HepG2 (cell line): Measurements from ENCODE around the gene NCMAP. TPM values are rescaled to one million over a fixed set of nuclear protein-coding genes. Genes with fewer than 3 reads are reported as not detected.
A peak's percentile ranks its signal among the peaks of the same experiment; 100 is the strongest.

Experiments used
- ATAC-seq: fragments of 200-7000 bp; cut with Tn5 transposase; 3 replicates; pipeline ENCODE4 v1.9.1; 2020; ENCODE audit warnings: mild to moderate bottlenecking, moderate library complexity
- BruUV-seq: library from RNA; stranded (reverse); fragments of 400-500 nt; replicated peaks from 2 replicates; lab custom pipeline; 2021; lab: Mats Ljungman, UMichigan
- CTCF ChIA-PET: fragments of 300-600 bp; formaldehyde crosslinking; extraction: SDS; loops from one replicate; lab custom pipeline; 2021; ENCODE audit warnings: low total read pairs, inconsistent platforms, low intra/inter-chr PET ratio; lab: Yijun Ruan, JAX
- POLR2A ChIA-PET: fragments of 350-600 bp; sonication (Branson Sonifier 250); formaldehyde crosslinking; loops from one replicate; lab custom pipeline; 2020; ENCODE audit warnings: antibody characterized with exemption, inconsistent platforms; lab: Yijun Ruan, JAX
- DNase-seq: peaks from one replicate; pipeline ENCODE4 v3.0.0-alpha.2; 2015; ENCODE audit warnings: low spot score
- FAIRE-seq: peaks from 3 replicates; lab custom pipeline; 2011; peaks lifted over from hg19 to GRCh38; lab: Jason Lieb, UNC
- H2AFZ ChIP-seq: one replicate; pipeline ENCODE4 v1.6.1; 2011; ENCODE audit warnings: low read length, inconsistent platforms
- H3K27ac ChIP-seq: fragments of 300-600 bp; 3 replicates; pipeline ENCODE4 v1.8.0; 2011; ENCODE audit warnings: mixed run types, mild to moderate bottlenecking, mixed read lengths, low read length, inconsistent platforms; ENCODE audit not compliant: insufficient read depth; ENCODE audit errors: extremely low read length
- H3K27me3 ChIP-seq, 2 experiments: fragments of 200-600 bp in 1 of 2; 2 replicates in 1 of 2; 3 replicates in 1 of 2; pipeline versions ENCODE4 v1.6.0 to v1.8.0; 2011; ENCODE audit warnings: low read length in 2 of 2, mild to moderate bottlenecking in 2 of 2, moderate library complexity in 2 of 2, inconsistent platforms in 1 of 2; ENCODE audit not compliant: insufficient read depth in 2 of 2, control insufficient read depth in 1 of 2
- H3K36me3 ChIP-seq, 2 experiments: fragments of 200-600 bp in 1 of 2; replicated peaks in 1 of 2; 2 replicates in 1 of 2; 3 replicates in 1 of 2; pipeline versions ENCODE4 v1.5.1 to v1.8.0; 2011; ENCODE audit warnings: low read length in 2 of 2, inconsistent platforms in 1 of 2; ENCODE audit not compliant: insufficient read depth in 2 of 2, control insufficient read depth in 1 of 2
- H3K4me1 ChIP-seq: 2 replicates; pipeline ENCODE4 v1.5.1; 2012; ENCODE audit warnings: low read length, inconsistent platforms; ENCODE audit not compliant: insufficient read depth
- H3K4me2 ChIP-seq: 2 replicates; pipeline ENCODE4 v1.6.0; 2011; ENCODE audit warnings: low read depth, low read length, inconsistent platforms
- H3K4me3 ChIP-seq, 3 experiments: fragments of 200-600 bp in 1 of 3; sonication (generic), shearing (Covaris generic) in 1 of 3; replicated peaks in 1 of 3; 2 replicates each; pipeline ENCODE4 v1.5.1; 2011 to 2016; ENCODE audit warnings: low read length in 3 of 3, inconsistent platforms in 2 of 3, low read depth in 2 of 3, mild to moderate bottlenecking in 2 of 3, control low read depth in 1 of 3, mixed read lengths in 1 of 3; ENCODE audit not compliant: insufficient read depth in 1 of 3
- H3K79me2 ChIP-seq: one replicate; pipeline ENCODE4 v1.6.1; 2011; ENCODE audit warnings: low read length, inconsistent platforms; ENCODE audit not compliant: insufficient read depth
- H3K9ac ChIP-seq: 2 replicates; pipeline ENCODE4 v1.6.0; 2011; ENCODE audit warnings: mild to moderate bottlenecking, low read depth, low read length, inconsistent platforms; ENCODE audit not compliant: insufficient read depth
- H3K9me3 ChIP-seq: 2 replicates; pipeline ENCODE4 v1.5.1; 2012; ENCODE audit warnings: mild to moderate bottlenecking, low read length
- H4K20me1 ChIP-seq: 2 replicates; pipeline ENCODE4 v1.6.0; 2011; ENCODE audit warnings: inconsistent platforms, mild to moderate bottlenecking, low read length, moderate library complexity; ENCODE audit not compliant: insufficient read depth
- WGBS: methylation state at CpG from one replicate; pipeline ENCODE4 v1.1.6; 2017; ENCODE audit warnings: low lambda C conversion rate; 5-methylcytosine and 5-hydroxymethylcytosine counted together
- in situ Hi-C: cut with HindIII; loops from 2 replicates; pipeline ENCODE4 v1.10.0; 2017; ENCODE audit warnings: low pct_unique_long_range_greater_than_20kb; ENCODE audit not compliant: extremely low pct_ligation_motif_present
- intact Hi-C: fragments of 100-400 bp; cut with micrococcal nuclease; formaldehyde crosslinking; loops from one replicate; pipeline ENCODE4 v1.10.0; 2022; ENCODE audit not compliant: unreplicated experiment
- polyA plus RNA-seq, 8 experiments: library from polyadenylated mRNA; depleted of rRNA in 3 of 8; stranded (reverse) in 7 of 8; unstranded in 1 of 8; fragments of >200 nt; fragmentation: Illumina TruSeq in 4 of 8; extraction: Trizol in 4 of 8; gene quantifications; 2 replicates each; pipeline versions ENCODE4 v1.2.1 to v1.2.3, GENCODE V29; 2011 to 2016; ENCODE audit warnings: low read depth in 4 of 8, missing spikeins in 1 of 8, mixed read lengths in 1 of 8; ENCODE audit not compliant: insufficient read depth in 1 of 8
- total RNA-seq, 5 experiments: library from RNA; depleted of rRNA; stranded (reverse); fragments of >200 nt; fragmentation: Illumina TruSeq; extraction: Trizol; gene quantifications; 2 replicates each; pipeline ENCODE4 v1.2.3, GENCODE V29; 2016; ENCODE audit warnings: low read depth in 1 of 5
- TF ChIP-seq, protein P1 (sequence below): sonication (generic); formaldehyde crosslinking; IDR thresholded peaks from 2 replicates; pipeline ENCODE4 v1.4.0; 2020; ENCODE audit warnings: mild to moderate bottlenecking, missing genetic modification reagents
- TF ChIP-seq, protein P2 (sequence below): sonication (generic); formaldehyde crosslinking; IDR thresholded peaks from 2 replicates; pipeline ENCODE4 v1.4.0; 2020; ENCODE audit warnings: missing genetic modification reagents
- TF ChIP-seq, protein P3 (sequence below): sonication (generic); formaldehyde crosslinking; IDR thresholded peaks from 2 replicates; pipeline ENCODE4 v1.4.0; 2020; ENCODE audit warnings: missing genetic modification reagents

Gene NCMAP
- total and polyA plus RNA-seq, 2 of the 13 experiments (the other 11 are each of a cell fraction or from before 2014, with no cell fraction given), result 2.7 to 20.0 TPM

DNA sequence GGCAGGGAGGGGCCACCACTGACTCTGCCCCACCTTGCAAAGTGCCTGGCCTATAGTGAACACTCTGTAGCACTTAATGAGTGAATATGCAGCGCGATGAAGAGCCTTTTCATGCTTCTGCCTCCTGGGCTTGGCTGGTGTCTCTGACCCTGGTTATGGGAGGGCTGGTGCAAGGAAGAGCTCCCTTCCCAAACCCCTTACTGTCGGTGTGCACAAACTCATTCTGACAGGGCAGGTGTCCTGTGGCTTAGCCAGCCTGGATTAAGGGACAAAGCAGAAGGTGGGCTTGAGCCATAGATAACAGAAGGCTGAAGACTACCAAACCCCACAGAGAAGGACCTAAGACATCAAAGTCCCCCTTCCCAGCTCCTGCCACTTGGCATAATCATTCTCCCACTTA, 2.0 kb upstream of the NCMAP start:
- in situ Hi-C loops, result no loop called here
- BruUV-seq, result no TSS peak
- POLR2A ChIA-PET, result interaction anchor here (1.4 kb wide), 1 partner anchor 13 kb away, joined by 5 read pairs; no protein-coding TSS in a partner anchor

More for the DNA sequence above, 2.0 kb upstream of the NCMAP start:
- Histone ChIP-seq H4K20me1 (no peaks in the 10 kb centered on the region; the same call in 1 of the 2 replicates), H3K9me3 (no peaks in the 10 kb centered on the region), H3K9ac (no peak overlapping the region), H3K27me3 (no peaks in the 10 kb centered on the region), H3K79me2 (peaks cover 4% of the 10 kb centered on the region), H3K4me2 (no peak overlapping the region), H3K4me1 (peaks cover 94% of the 10 kb centered on the region), H2AFZ (no peak overlapping the region), H3K36me3 (no peaks in the 10 kb centered on the region), H3K27ac (no peak overlapping the region), H3K4me3 (no peak overlapping the region)
- 50% methylated on average over 3 of the region's 3 CpGs for WGBS
- ATAC-seq (no peak), FAIRE-seq (no peak), DNase-seq (no peak)
- CTCF ChIA-PET, result no interaction called here
- intact Hi-C loops, result no loop called here
- TF ChIP-seq, protein P1, sequence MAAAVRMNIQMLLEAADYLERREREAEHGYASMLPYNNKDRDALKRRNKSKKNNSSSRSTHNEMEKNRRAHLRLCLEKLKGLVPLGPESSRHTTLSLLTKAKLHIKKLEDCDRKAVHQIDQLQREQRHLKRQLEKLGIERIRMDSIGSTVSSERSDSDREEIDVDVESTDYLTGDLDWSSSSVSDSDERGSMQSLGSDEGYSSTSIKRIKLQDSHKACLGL (CRISPR knock-in tag), result no peak
- TF ChIP-seq, protein P2, sequence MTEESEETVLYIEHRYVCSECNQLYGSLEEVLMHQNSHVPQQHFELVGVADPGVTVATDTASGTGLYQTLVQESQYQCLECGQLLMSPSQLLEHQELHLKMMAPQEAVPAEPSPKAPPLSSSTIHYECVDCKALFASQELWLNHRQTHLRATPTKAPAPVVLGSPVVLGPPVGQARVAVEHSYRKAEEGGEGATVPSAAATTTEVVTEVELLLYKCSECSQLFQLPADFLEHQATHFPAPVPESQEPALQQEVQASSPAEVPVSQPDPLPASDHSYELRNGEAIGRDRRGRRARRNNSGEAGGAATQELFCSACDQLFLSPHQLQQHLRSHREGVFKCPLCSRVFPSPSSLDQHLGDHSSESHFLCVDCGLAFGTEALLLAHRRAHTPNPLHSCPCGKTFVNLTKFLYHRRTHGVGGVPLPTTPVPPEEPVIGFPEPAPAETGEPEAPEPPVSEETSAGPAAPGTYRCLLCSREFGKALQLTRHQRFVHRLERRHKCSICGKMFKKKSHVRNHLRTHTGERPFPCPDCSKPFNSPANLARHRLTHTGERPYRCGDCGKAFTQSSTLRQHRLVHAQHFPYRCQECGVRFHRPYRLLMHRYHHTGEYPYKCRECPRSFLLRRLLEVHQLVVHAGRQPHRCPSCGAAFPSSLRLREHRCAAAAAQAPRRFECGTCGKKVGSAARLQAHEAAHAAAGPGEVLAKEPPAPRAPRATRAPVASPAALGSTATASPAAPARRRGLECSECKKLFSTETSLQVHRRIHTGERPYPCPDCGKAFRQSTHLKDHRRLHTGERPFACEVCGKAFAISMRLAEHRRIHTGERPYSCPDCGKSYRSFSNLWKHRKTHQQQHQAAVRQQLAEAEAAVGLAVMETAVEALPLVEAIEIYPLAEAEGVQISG (CRISPR knock-in tag), result 0 out of 2 replicates have a peak, but pooled peaks have one; percentile 20
- TF ChIP-seq, protein P3, sequence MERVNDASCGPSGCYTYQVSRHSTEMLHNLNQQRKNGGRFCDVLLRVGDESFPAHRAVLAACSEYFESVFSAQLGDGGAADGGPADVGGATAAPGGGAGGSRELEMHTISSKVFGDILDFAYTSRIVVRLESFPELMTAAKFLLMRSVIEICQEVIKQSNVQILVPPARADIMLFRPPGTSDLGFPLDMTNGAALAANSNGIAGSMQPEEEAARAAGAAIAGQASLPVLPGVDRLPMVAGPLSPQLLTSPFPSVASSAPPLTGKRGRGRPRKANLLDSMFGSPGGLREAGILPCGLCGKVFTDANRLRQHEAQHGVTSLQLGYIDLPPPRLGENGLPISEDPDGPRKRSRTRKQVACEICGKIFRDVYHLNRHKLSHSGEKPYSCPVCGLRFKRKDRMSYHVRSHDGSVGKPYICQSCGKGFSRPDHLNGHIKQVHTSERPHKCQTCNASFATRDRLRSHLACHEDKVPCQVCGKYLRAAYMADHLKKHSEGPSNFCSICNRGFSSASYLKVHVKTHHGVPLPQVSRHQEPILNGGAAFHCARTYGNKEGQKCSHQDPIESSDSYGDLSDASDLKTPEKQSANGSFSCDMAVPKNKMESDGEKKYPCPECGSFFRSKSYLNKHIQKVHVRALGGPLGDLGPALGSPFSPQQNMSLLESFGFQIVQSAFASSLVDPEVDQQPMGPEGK (CRISPR knock-in tag), result 0 out of 2 replicates have a peak, but pooled peaks have one; percentile 17
